IMR-90 (cell line): ENCODE data around the gene AXDND1. TPM values are rescaled to one million over a fixed set of nuclear protein-coding genes. Genes with fewer than 3 reads are reported as not detected.

Experiments
- ATAC-seq: fragments of 200-7000 bp; cut with Tn5 transposase; 2 replicates; pipeline ENCODE4 v1.9.1; 2020; ENCODE audit warnings: low read depth, mild to moderate bottlenecking, moderate library complexity
- BruUV-seq: library from RNA; stranded (reverse); fragments of 400-500 nt; replicated peaks from 2 replicates; lab custom pipeline; 2021; lab: Mats Ljungman, UMichigan
- CTCF ChIA-PET: fragments of 300-600 bp; formaldehyde crosslinking; extraction: SDS; loops from one replicate; lab custom pipeline; 2021; ENCODE audit warnings: antibody characterized with exemption; lab: Yijun Ruan, JAX
- POLR2A ChIA-PET: fragments of 300-600 bp; sonication (Branson Sonifier 250); formaldehyde crosslinking; loops from one replicate; lab custom pipeline; 2022; ENCODE audit warnings: antibody characterized with exemption; ENCODE audit not compliant: unreplicated experiment; lab: Charles Lee
- DNase-seq: peaks from one replicate; pipeline ENCODE4 v3.0.0; 2013
- H2AFZ ChIP-seq: replicated peaks from 2 replicates; pipeline ENCODE3; 2013; ENCODE audit warnings: low read length, mild to moderate bottlenecking; ENCODE audit not compliant: poor library complexity
- H2AK5ac ChIP-seq: 2 replicates; pipeline ENCODE4 v1.6.1; 2013; ENCODE audit warnings: low read depth, low read length, inconsistent platforms
- H2AK9ac ChIP-seq: replicated peaks from 2 replicates; pipeline ENCODE3; 2013; ENCODE audit warnings: mild to moderate bottlenecking, low read depth, low read length, moderate library complexity; ENCODE audit not compliant: poor library complexity
- H2BK120ac ChIP-seq: 2 replicates; pipeline ENCODE4 v1.6.1; 2013; ENCODE audit warnings: low read depth, low read length, inconsistent platforms
- H2BK15ac ChIP-seq: 3 replicates; pipeline ENCODE4 v1.6.1; 2013; ENCODE audit warnings: low read depth, low read length, inconsistent platforms
- H2BK20ac ChIP-seq: 2 replicates; pipeline ENCODE4 v1.6.1; 2013; ENCODE audit warnings: low read depth, mild to moderate bottlenecking, inconsistent platforms, low read length, moderate library complexity
- H2BK5ac ChIP-seq: 2 replicates; pipeline ENCODE4 v1.6.1; 2013; ENCODE audit warnings: mild to moderate bottlenecking, low read depth, low read length, inconsistent platforms; ENCODE audit not compliant: poor library complexity, severe bottlenecking
- H3K14ac ChIP-seq: replicated peaks from 2 replicates; pipeline ENCODE4 v1.6.1; 2013; ENCODE audit warnings: low read depth, low read length, inconsistent platforms
- H3K18ac ChIP-seq: 2 replicates; pipeline ENCODE4 v1.6.1; 2013; ENCODE audit warnings: low read depth, low read length, control low read depth
- H3K23ac ChIP-seq: 2 replicates; pipeline ENCODE4 v1.6.1; 2013; ENCODE audit warnings: low read depth, low read length, inconsistent platforms
- H3K27ac ChIP-seq: 2 replicates; pipeline ENCODE4 v1.5.1; 2013; ENCODE audit warnings: mild to moderate bottlenecking, control low read depth, low read length; ENCODE audit not compliant: insufficient read depth
- H3K27me3 ChIP-seq: 2 replicates; pipeline ENCODE4 v1.6.1; 2013; ENCODE audit warnings: low read length; ENCODE audit not compliant: control insufficient read depth, insufficient read depth
- H3K36me3 ChIP-seq: 2 replicates; pipeline ENCODE4 v1.6.1; 2013; ENCODE audit warnings: low read length, mixed read lengths; ENCODE audit not compliant: control insufficient read depth, insufficient read depth
- H3K4ac ChIP-seq: 2 replicates; pipeline ENCODE4 v1.6.1; 2013; ENCODE audit warnings: low read depth, low read length, inconsistent platforms
- H3K4me1 ChIP-seq: 2 replicates; pipeline ENCODE4 v1.6.1; 2013; ENCODE audit warnings: low read length, mixed read lengths; ENCODE audit not compliant: control insufficient read depth, insufficient read depth
- H3K4me2 ChIP-seq: 2 replicates; pipeline ENCODE4 v1.6.1; 2013; ENCODE audit warnings: low read depth, mild to moderate bottlenecking, control low read depth, low read length, moderate library complexity
- H3K4me3 ChIP-seq: 2 replicates; pipeline ENCODE4 v1.5.1; 2013; ENCODE audit warnings: low read depth, mild to moderate bottlenecking, control low read depth, low read length, moderate library complexity; ENCODE audit not compliant: insufficient read depth
- H3K56ac ChIP-seq: 2 replicates; pipeline ENCODE4 v1.6.1; 2013; ENCODE audit warnings: low read length, inconsistent platforms; ENCODE audit not compliant: insufficient read depth; ENCODE audit errors: extremely low read depth
- H3K79me1 ChIP-seq, 2 experiments: 2 replicates each; pipeline ENCODE4 v1.6.1; 2013; ENCODE audit warnings: low read length in 2 of 2, inconsistent platforms in 1 of 2, low read depth in 1 of 2
- H3K9ac ChIP-seq: 2 replicates; pipeline ENCODE4 v1.6.1; 2013; ENCODE audit warnings: low read depth, low read length, control low read depth
- H3K9me1 ChIP-seq: 2 replicates; pipeline ENCODE4 v1.6.1; 2013; ENCODE audit warnings: low read length, inconsistent platforms; ENCODE audit not compliant: insufficient read depth
- H3K9me3 ChIP-seq: 2 replicates; pipeline ENCODE4 v1.6.1; 2013; ENCODE audit warnings: low read length; ENCODE audit not compliant: control insufficient read depth, insufficient read depth
- H4K20me1 ChIP-seq: 2 replicates; pipeline ENCODE4 v1.6.1; 2013; ENCODE audit warnings: low read length, inconsistent platforms; ENCODE audit not compliant: insufficient read depth
- H4K5ac ChIP-seq: 2 replicates; pipeline ENCODE4 v1.6.1; 2013; ENCODE audit warnings: mild to moderate bottlenecking, low read depth, low read length, control low read depth
- H4K8ac ChIP-seq, 2 experiments: 2 replicates each; pipeline ENCODE4 v1.6.1; 2013; ENCODE audit warnings: low read depth in 2 of 2, low read length in 2 of 2, control low read depth in 1 of 2, inconsistent platforms in 1 of 2
- H4K91ac ChIP-seq: 2 replicates; pipeline ENCODE4 v1.6.1; 2013; ENCODE audit warnings: low read depth, low read length, inconsistent platforms; ENCODE audit not compliant: insufficient read depth
- MAZ ChIP-seq: IDR thresholded peaks from 2 replicates; pipeline ENCODE4 v1.6.1; 2012; ENCODE audit warnings: low read depth, mild to moderate bottlenecking, low read length, improper control_type of control experiment, moderate library complexity, borderline replicate concordance
- WGBS, 2 experiments: methylation state at CpG; one replicate each; pipeline versions ENCODE4 v1.1.5 to v1.1.7; 2013; ENCODE audit warnings: missing lambda C conversion rate in 2 of 2; ENCODE audit not compliant: insufficient read length in 1 of 2; ENCODE audit errors: extremely low coverage in 2 of 2; 5-methylcytosine and 5-hydroxymethylcytosine counted together
- dilution Hi-C: fragments of 300-500 bp; cut with HindIII; formaldehyde crosslinking; loops from one replicate; pipeline ENCODE4 v1.14.3; 2018; ENCODE audit warnings: low sequenced_read_pairs; ENCODE audit not compliant: unreplicated experiment
- in situ Hi-C: fragments of 300-500 bp; cut with MboI; formaldehyde crosslinking; loops from 3 replicates; pipeline ENCODE4 v1.14.3; 2019; ENCODE audit warnings: low sequenced_read_pairs, inconsistent platforms, mixed read lengths
- intact Hi-C: fragments of 100-400 bp; cut with micrococcal nuclease; formaldehyde crosslinking; loops from 2 replicates; pipeline ENCODE4 v1.10.0; 2022
- polyA plus RNA-seq, 3 experiments: library from polyadenylated mRNA; depleted of rRNA; stranded (reverse); fragments of >200 nt; gene quantifications; 2 replicates each; pipeline ENCODE4 v1.2.3, GENCODE V29; 2012; ENCODE audit warnings: low replicate concordance in 1 of 3
- total RNA-seq: library from RNA; depleted of rRNA; stranded (reverse); fragments of >200 nt; gene quantifications from 2 replicates; pipeline ENCODE4 v1.2.3, GENCODE V29; 2012
- TF ChIP-seq, protein P1 (sequence below): fragments of 150-350 bp; IDR thresholded peaks from 2 replicates; pipeline ENCODE4 v1.6.1; 2016; ENCODE audit warnings: low read depth, mild to moderate bottlenecking, low read length, moderate library complexity, borderline replicate concordance

The AXDND1 gene
- total and polyA plus RNA-seq, 2 of the 4 experiments (the other 2 are of a cell fraction) = not detected

DNA sequence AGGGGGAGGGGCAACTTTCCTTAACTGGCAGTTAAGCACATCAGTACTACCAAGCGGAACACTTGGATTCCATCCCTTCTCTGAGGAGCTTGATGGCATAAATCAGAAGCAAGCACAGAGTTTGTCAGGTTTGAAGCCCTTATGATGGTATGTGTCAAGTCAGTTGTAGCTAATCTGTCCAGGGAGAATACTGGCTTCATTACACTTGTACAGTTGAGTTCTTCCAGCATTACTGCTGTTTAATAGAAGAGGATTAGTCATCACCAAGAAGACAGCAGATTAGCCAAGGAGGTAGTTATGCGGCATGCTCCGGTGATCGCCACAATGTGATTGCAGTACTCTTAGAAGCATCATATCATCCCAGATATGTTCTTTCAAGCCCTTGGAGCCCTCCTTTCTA lies 223.7 kb downstream of the AXDND1 start:
- Histone ChIP-seq H4K8ac (no peak overlapping the region), H3K36me3 (no peaks in the 10 kb centered on the region), H3K14ac (no peak overlapping the region), H3K9me1 (no peaks in the 10 kb centered on the region), H2BK120ac (no peak overlapping the region), H4K20me1 (no peaks in the 10 kb centered on the region), H3K27me3 (peaks cover 36% of the 10 kb centered on the region), H3K9ac (no peak overlapping the region), H3K4me2 (no peak overlapping the region), H2AFZ (no peak overlapping the region), H2BK5ac (no peak overlapping the region), H3K23ac (no peak overlapping the region), H3K4me1 (no peaks in the 10 kb centered on the region), H3K27ac (no peak overlapping the region), H2BK15ac (no peak overlapping the region), H3K4ac (no peak overlapping the region), H3K4me3 (no peak overlapping the region), H4K5ac (no peak overlapping the region), H2AK9ac (no peak overlapping the region), H3K18ac (no peak overlapping the region), H3K79me1 (no peaks in the 10 kb centered on the region), H3K9me3 (peaks cover 2% of the 10 kb centered on the region; the same call in 1 of the 2 replicates), H3K56ac (no peak overlapping the region), H2BK20ac (no peak overlapping the region), H2AK5ac (no peak overlapping the region), H4K91ac (no peak overlapping the region)
- intact Hi-C loops (no loop called here), in situ Hi-C loops (loop anchor here (25.0 kb wide), 1 partner anchor 327 kb away; no protein-coding TSS in a partner anchor), dilution Hi-C loops (no loop called here)
- ChIA-PET POLR2A (no interaction called here), CTCF (no interaction called here)
- no TSS peak for BruUV-seq
- no peak for TF ChIP-seq MAZ
- TF ChIP-seq, protein P1, sequence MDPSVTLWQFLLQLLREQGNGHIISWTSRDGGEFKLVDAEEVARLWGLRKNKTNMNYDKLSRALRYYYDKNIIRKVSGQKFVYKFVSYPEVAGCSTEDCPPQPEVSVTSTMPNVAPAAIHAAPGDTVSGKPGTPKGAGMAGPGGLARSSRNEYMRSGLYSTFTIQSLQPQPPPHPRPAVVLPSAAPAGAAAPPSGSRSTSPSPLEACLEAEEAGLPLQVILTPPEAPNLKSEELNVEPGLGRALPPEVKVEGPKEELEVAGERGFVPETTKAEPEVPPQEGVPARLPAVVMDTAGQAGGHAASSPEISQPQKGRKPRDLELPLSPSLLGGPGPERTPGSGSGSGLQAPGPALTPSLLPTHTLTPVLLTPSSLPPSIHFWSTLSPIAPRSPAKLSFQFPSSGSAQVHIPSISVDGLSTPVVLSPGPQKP = no peak
- WGBS, 2 experiments = no CpG with 5 or more reads among the region's 4 CpGs
- DNase-seq = no peak
- ATAC-seq = no peak
